Measurements from ENCODE around the gene TSPAN15. TPM values are rescaled to one million over a fixed set of nuclear protein-coding genes. Genes with fewer than 3 reads are reported as not detected.
"Not testable (repeated sequence)": the region's sequence is repeated elsewhere in the genome, so short reads cannot be mapped to it uniquely, and the experiment has no call there.

The TSPAN15 gene
- total and polyA plus RNA-seq, 5 donors = 5.3 to 11.5 (median 7.9) TPM

DNA sequence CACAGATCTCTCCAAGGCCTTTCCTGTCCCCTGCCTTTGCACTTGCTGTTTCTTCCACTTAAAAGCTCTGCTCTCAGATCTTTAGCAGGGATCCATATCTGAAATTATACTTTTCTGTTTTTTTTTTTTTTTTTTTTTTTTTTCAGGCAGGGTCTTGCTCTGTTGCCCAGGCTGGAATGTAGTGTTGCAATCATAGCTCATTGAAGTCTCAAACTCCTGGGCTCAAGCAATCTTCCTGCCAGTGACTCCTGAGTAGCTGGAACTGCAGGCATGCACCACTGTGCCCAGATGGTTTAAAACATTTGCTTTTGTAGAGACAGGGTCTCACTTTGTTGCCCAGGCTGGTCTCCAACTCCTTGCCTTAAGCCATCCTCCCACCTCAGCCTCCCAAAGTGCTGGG, 5.0 kb upstream of the TSPAN15 start:
- no peaks in the 10 kb centered on the region for H3K9me3 ChIP-seq (ENCODE audit: control insufficient read depth, low read length)
- no peak for ATAC-seq
- H3K4me3 ChIP-seq (ENCODE audit: low read length) = no peak overlapping the region
- DNase-seq = no peak
- H3K27ac ChIP-seq (ENCODE audit: low read length) = no peak overlapping the region
- no peaks in the 10 kb centered on the region for H3K27me3 ChIP-seq (ENCODE audit: control insufficient read depth, insufficient read depth)
- no peaks in the 10 kb centered on the region for H3K4me1 ChIP-seq (ENCODE audit: control insufficient read depth, insufficient read depth, low read length)
- intact Hi-C loops (cut with DNase I) = no loop called here

GRCh38 chr10:69446650-69447151, 4.6 kb upstream of the TSPAN15 start:
- ATAC-seq = no peak
- Histone ChIP-seq H3K4me1 (ENCODE audit: control insufficient read depth, insufficient read depth, low read length) (no peaks in the 10 kb centered on the region), H3K4me3 (ENCODE audit: low read length) (no peak overlapping the region), H3K9me3 (ENCODE audit: control insufficient read depth, low read length) (no peaks in the 10 kb centered on the region), H3K27me3 (ENCODE audit: control insufficient read depth, insufficient read depth) (no peaks in the 10 kb centered on the region), H3K27ac (ENCODE audit: low read length) (no peak overlapping the region)
- intact Hi-C loops (cut with DNase I) = no loop called here
- DNase-seq = no peak
- 58% methylated on average over 3 of the region's 3 CpGs for WGBS

DNA sequence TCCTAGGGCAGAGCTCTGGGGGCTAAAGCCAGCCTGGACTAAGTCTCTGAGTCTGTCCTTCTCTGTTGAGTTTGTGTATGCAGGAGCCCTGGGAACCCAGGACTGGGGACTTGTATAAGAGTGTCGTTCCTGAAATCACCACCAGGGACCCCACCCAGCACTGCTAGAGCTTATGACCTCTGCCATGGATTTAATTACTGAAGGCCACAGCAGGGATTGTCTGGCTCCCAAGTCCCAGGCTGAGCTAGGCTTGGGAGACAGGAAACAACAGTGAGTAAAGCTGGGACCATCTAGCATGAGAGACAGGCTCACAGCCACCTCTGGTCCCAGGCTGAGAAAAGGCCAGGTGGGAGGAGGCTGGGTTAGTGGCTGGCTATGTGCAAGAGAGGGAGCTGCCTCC, 1.4 kb upstream of the TSPAN15 start:
- Histone ChIP-seq H3K27ac (ENCODE audit: low read length) (peak overlapping the region; percentile 31), H3K9me3 (ENCODE audit: control insufficient read depth, low read length) (no peaks in the 10 kb centered on the region), H3K4me3 (ENCODE audit: low read length) (no peak overlapping the region), H3K4me1 (ENCODE audit: control insufficient read depth, insufficient read depth, low read length) (no peaks in the 10 kb centered on the region), H3K27me3 (ENCODE audit: control insufficient read depth, insufficient read depth) (no peaks in the 10 kb centered on the region)
- DNase-seq (peak in 2 of 3 donors; percentile 51 to 68), ATAC-seq (peak; percentile 59 to 80)
- intact Hi-C loops (cut with DNase I) = no loop called here
- 13% methylated on average over 1 of the region's 1 CpG for WGBS

- H3K9me3 ChIP-seq (ENCODE audit: control insufficient read depth, low read length); H3K27me3 ChIP-seq (ENCODE audit: control insufficient read depth, insufficient read depth); intact Hi-C loops (cut with DNase I); H3K4me1 ChIP-seq (ENCODE audit: control insufficient read depth, insufficient read depth, low read length); H3K4me3 ChIP-seq (ENCODE audit: low read length); ATAC-seq; DNase-seq: not testable (repeated sequence)
- WGBS = 88% methylated on average over 16 of the region's 16 CpGs
- peak overlapping the region; percentile 31 for H3K27ac ChIP-seq (ENCODE audit: low read length)
Measured at GRCh38 chr10:69450395-69450794, 870 bp upstream of the TSPAN15 start.

DNA sequence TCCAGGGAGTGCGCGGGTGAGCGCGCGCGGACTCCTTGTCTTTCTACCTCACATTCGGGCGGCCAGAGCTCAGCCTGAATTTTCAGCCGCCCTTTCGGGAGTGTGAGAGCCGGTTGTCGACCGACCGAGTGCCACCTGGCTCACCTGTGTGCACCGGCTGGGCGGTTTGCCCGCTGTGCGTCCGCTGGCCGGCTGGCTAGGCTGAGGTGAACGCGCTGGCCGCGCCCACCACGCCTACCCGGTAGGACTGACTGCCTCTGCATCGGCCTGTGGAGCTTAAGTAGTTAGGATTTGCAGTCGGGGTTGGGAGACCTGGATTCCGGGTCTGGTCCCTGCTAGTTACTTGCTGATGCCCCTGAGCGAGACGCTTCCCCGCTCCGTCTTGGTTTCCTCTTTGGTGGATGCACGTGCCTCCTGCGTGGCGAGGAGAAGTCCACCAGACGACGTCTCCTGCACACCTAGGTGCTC, 553 bp downstream of the TSPAN15 start:
- Histone ChIP-seq H3K9me3 (ENCODE audit: control insufficient read depth, low read length) (no peaks in the 10 kb centered on the region), H3K4me1 (ENCODE audit: control insufficient read depth, insufficient read depth, low read length) (no peaks in the 10 kb centered on the region), H3K4me3 (ENCODE audit: low read length) (peak overlapping the region; percentile 80), H3K27me3 (ENCODE audit: control insufficient read depth, insufficient read depth) (no peaks in the 10 kb centered on the region), H3K27ac (ENCODE audit: low read length) (no peak overlapping the region)
- intact Hi-C loops (cut with DNase I) = no loop called here
- DNase-seq (peak in 2 of 3 donors; percentile 66 to 70), ATAC-seq (peak; percentile 30 to 43)
- 8% methylated on average over 38 of the region's 38 CpGs for WGBS

DNA sequence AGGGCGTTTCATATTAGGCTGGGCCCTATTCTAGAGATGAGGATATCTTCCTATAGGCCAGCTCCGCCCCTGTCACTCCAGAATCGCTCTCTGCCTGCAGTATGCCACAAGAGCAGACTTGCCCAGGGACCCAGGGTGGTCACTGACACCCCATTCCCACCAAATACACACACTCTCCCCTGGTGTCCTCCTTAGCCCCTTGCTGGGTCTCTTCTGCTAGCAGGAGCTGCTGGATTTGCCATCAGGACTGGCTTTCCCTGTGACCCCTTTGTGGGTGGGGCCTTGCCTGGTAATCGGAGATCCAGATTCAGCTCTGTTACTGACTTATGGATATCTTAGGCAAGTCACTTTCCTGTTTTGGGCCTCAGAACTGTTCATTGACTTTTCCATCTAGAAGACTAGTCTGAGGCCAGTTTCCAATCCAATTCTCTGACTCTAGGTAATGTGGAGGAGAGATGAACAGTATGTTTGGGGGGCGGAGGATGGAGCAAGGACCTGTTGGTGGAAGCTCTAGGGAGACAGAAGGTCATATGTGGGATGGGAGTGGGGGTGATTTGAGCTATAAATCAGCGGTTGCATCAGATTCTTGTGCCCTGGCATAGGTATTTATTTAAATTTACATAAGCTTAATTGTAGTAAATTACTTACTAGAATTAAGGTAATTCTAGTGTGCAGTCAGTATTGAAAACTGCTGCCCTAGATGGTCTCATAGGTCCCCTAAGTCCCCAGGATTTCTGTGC, 1.6 kb downstream of the TSPAN15 start:
- Histone ChIP-seq H3K27me3 (ENCODE audit: control insufficient read depth, insufficient read depth) (no peaks in the 10 kb centered on the region), H3K27ac (ENCODE audit: low read length) (no peak overlapping the region), H3K9me3 (ENCODE audit: control insufficient read depth, low read length) (no peaks in the 10 kb centered on the region), H3K4me1 (ENCODE audit: control insufficient read depth, insufficient read depth, low read length) (no peaks in the 10 kb centered on the region), H3K4me3 (ENCODE audit: low read length) (no peak overlapping the region)
- 83% methylated on average over 6 of the region's 6 CpGs for WGBS
- ATAC-seq (no peak), DNase-seq (no peak)
- intact Hi-C loops (cut with DNase I) = no loop called here

GRCh38 chr10:69453795-69454194, 2.5 kb downstream of the TSPAN15 start:
- no peak overlapping the region for H3K4me3 ChIP-seq (ENCODE audit: low read length)
- intact Hi-C loops (cut with DNase I) = no loop called here
- ATAC-seq (no peak), DNase-seq (no peak)
- peaks cover 3% of the 10 kb centered on the region for H3K4me1 ChIP-seq (ENCODE audit: control insufficient read depth, insufficient read depth, low read length)
- H3K27me3 ChIP-seq (ENCODE audit: control insufficient read depth, insufficient read depth) = no peaks in the 10 kb centered on the region
- H3K27ac ChIP-seq (ENCODE audit: low read length) = no peak overlapping the region
- H3K9me3 ChIP-seq (ENCODE audit: control insufficient read depth, low read length) = no peaks in the 10 kb centered on the region

DNA sequence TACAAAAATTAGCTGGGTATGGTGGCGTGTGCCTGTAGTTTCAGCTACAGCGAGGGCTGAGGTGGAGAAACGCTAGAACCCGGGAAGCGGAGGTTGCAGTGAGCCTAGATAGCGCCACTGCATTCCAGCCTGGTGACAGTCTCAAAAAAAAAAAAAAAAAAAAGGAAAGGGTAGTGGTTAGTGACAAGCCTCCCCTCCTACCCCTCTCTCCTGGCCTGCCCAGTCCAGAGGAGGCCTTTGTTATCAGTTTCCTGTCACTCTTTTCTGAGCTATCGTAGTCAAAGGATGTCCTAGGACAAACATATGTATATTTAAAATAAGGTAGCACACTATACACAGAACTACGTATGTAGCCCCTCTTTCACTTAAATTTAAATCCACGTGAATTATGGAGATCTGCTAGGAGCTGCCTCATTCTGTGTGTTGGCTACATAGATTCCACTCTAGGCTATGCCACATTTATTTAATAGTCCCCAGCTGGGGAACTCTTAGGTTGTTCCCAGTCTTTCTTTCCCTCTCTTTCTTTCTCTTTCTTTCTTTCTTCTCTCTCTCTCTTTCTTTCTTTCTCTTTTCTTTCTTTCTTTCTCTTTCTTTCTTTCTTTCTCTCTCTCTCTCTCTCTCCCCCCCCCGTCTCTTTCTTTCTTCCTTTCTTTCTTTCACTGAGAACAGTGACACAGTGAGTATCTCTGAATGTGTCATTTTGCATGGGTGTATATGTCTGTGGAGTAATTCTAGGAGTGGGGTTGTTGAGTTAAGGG, 3.9 kb downstream of the TSPAN15 start:
- DNase-seq (no peak), ATAC-seq (no peak)
- H3K27ac ChIP-seq (ENCODE audit: low read length) = no peak overlapping the region
- no peaks in the 10 kb centered on the region for H3K9me3 ChIP-seq (ENCODE audit: control insufficient read depth, low read length)
- intact Hi-C loops (cut with DNase I) = no loop called here
- 69% methylated on average over 10 of the region's 10 CpGs for WGBS
- H3K4me1 ChIP-seq (ENCODE audit: control insufficient read depth, insufficient read depth, low read length) = peaks cover 5% of the 10 kb centered on the region
- no peak overlapping the region for H3K4me3 ChIP-seq (ENCODE audit: low read length)
- H3K27me3 ChIP-seq (ENCODE audit: control insufficient read depth, insufficient read depth) = no peaks in the 10 kb centered on the region

GRCh38 chr10:69456880-69457693, 5.8 kb downstream of the TSPAN15 start:
- no peak for ATAC-seq
- WGBS = 78% methylated on average over 8 of the region's 8 CpGs
- Histone ChIP-seq H3K27ac (ENCODE audit: low read length) (no peak overlapping the region), H3K27me3 (ENCODE audit: control insufficient read depth, insufficient read depth) (no peaks in the 10 kb centered on the region), H3K4me3 (ENCODE audit: low read length) (no peak overlapping the region), H3K9me3 (ENCODE audit: control insufficient read depth, low read length) (no peaks in the 10 kb centered on the region), H3K4me1 (ENCODE audit: control insufficient read depth, insufficient read depth, low read length) (peaks cover 13% of the 10 kb centered on the region)
- DNase-seq = no peak
- intact Hi-C loops (cut with DNase I) = no loop called here

DNA sequence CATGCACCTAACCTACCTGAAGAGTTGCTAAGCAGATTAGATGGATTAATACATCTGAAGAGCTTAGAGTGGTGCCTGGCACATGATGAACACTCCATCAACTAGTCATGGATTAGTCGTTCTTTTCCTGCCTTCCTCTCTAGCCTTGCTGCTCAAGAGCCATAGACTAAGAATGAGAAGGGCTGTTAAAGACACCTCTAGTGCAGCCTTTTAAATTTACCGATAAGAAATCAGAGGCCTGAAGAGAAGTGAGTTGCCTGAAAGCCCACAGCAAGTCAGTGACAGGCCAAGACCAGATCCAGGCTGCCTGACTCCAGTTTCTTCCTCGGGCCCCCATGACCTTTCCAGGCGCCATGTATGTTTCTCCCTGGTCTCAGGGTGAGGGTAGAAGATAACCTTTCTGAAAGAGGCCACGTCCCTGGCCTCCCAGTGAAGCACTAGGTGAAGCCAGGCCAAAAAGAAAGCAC, 6.5 kb downstream of the TSPAN15 start:
- no peak overlapping the region for H3K4me3 ChIP-seq (ENCODE audit: low read length)
- H3K9me3 ChIP-seq (ENCODE audit: control insufficient read depth, low read length) = no peaks in the 10 kb centered on the region
- DNase-seq = no peak
- peaks cover 13% of the 10 kb centered on the region for H3K4me1 ChIP-seq (ENCODE audit: control insufficient read depth, insufficient read depth, low read length)
- no peaks in the 10 kb centered on the region for H3K27me3 ChIP-seq (ENCODE audit: control insufficient read depth, insufficient read depth)
- WGBS = 55% methylated on average over 5 of the region's 5 CpGs
- peak overlapping the region; percentile 56 for H3K27ac ChIP-seq (ENCODE audit: low read length)
- intact Hi-C loops (cut with DNase I) = no loop called here
- ATAC-seq = no peak

Data from right cardiac atrium (tissue), 5 donors.